Superior temporal gyrus (tissue), 1 donor: ENCODE data around the gene THBS4.
"Not testable (repeated sequence)": the region's sequence is repeated elsewhere in the genome, so short reads cannot be mapped to it uniquely, and the experiment has no call there.

Experiments
- DNase-seq: peaks from one replicate; pipeline ENCODE4 v3.0.0-alpha.2; 2016; ENCODE audit errors: extremely low spot score

The THBS4 gene

GRCh38 chr5:80076131-80077050 is 41.2 kb downstream of the THBS4 start:
- DNase-seq, result no peak

GRCh38 chr5:80077051-80077714 is 42.0 kb downstream of the THBS4 start:
- no peak for DNase-seq

GRCh38 chr5:80078921-80079320 is 43.8 kb downstream of the THBS4 start:
- no peak for DNase-seq

GRCh38 chr5:80082281-80082680 is 47.1 kb downstream of the THBS4 start:
- DNase-seq, result no peak

GRCh38 chr5:80082731-80083100 is 47.6 kb downstream of the THBS4 start:
- peak; percentile 85 for DNase-seq

- DNase-seq, result peak; percentile 92
These were observed 48.1 kb downstream of the THBS4 start for GRCh38 chr5:80083101-80083890.

- DNase-seq, result no peak
These were observed 55.7 kb downstream of the THBS4 start for GRCh38 chr5:80090884-80091166.

GRCh38 chr5:80091792-80092192 is 56.6 kb downstream of the THBS4 start:
- peak; percentile 90 for DNase-seq

GRCh38 chr5:80092486-80093107 is 57.4 kb downstream of the THBS4 start:
- DNase-seq, result no peak

- DNase-seq, result no peak
These were observed 58.6 kb downstream of the THBS4 start for GRCh38 chr5:80093796-80094195.

- no peak for DNase-seq
These were observed 59.1 kb downstream of the THBS4 start for GRCh38 chr5:80094236-80094738.

- no peak for DNase-seq
These were observed 62.3 kb downstream of the THBS4 start for GRCh38 chr5:80097451-80097850.

- DNase-seq, result no peak
These were observed 66.8 kb downstream of the THBS4 start for GRCh38 chr5:80101993-80102392.

GRCh38 chr5:80103371-80103770 is 68.2 kb downstream of the THBS4 start:
- DNase-seq, result no peak

- no peak for DNase-seq
These were observed 70.7 kb downstream of the THBS4 start for GRCh38 chr5:80105698-80106439.

- DNase-seq, result no peak
These were observed 71.8 kb downstream of the THBS4 start for GRCh38 chr5:80106916-80107315.

GRCh38 chr5:80109646-80110478 is 74.7 kb downstream of the THBS4 start:
- no peak for DNase-seq

- not testable (repeated sequence) for DNase-seq
These were observed 76.3 kb downstream of the THBS4 start for GRCh38 chr5:80111376-80111990.

- DNase-seq, result no peak
These were observed 79.7 kb downstream of the THBS4 start for GRCh38 chr5:80114860-80115259.

- DNase-seq, result no peak
These were observed 80.9 kb downstream of the THBS4 start for GRCh38 chr5:80116000-80116399.
